Activated CD4-positive, CD25-positive, alpha-beta regulatory T cell treated with anti-CD3 and anti-CD28 coated beads, Interleukin-2, amount 50 U/mL, for 24 hours (primary cell): ENCODE results near the gene MAN1B1.

ENCODE experiments used
- ATAC-seq, 2 donors: fragments of 150-1000 bp; cut with Tn5 transposase; one replicate each; pipeline ENCODE4 v1.10.0; 2021; ENCODE audit warnings: mild to moderate bottlenecking in 1 of 2, moderate library complexity in 1 of 2

The MAN1B1 gene

DNA sequence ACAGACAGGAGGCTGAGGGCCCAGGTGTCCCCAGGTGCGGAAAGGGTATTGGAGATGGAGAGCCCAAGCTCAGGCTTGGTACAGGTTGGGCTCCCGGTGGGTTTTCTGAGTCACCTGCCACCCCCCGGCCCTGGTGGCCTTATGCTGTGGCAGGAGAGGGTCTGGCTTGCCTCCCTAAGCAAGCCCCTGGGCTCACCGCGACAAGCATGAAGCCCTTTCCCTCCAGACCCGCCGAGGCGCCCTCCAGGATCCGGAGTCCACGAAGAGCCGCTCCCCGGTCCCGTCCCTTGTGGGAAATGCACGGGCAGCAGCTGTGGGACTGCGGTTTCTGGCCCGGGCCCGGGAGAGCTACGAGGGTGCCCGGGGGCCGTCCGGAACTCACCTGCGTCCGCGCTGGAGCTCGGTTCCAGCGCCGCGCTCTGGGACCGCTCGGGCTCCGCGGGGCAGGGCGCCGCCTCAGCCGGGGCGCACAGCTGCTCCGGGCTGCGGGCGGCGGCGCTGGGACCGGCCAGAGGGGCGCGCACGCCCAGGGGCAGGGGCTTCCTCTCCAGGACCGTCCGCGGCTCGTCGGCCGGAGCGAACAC lies 17.2 kb upstream of the MAN1B1 start:
- ATAC-seq, result no peak

DNA sequence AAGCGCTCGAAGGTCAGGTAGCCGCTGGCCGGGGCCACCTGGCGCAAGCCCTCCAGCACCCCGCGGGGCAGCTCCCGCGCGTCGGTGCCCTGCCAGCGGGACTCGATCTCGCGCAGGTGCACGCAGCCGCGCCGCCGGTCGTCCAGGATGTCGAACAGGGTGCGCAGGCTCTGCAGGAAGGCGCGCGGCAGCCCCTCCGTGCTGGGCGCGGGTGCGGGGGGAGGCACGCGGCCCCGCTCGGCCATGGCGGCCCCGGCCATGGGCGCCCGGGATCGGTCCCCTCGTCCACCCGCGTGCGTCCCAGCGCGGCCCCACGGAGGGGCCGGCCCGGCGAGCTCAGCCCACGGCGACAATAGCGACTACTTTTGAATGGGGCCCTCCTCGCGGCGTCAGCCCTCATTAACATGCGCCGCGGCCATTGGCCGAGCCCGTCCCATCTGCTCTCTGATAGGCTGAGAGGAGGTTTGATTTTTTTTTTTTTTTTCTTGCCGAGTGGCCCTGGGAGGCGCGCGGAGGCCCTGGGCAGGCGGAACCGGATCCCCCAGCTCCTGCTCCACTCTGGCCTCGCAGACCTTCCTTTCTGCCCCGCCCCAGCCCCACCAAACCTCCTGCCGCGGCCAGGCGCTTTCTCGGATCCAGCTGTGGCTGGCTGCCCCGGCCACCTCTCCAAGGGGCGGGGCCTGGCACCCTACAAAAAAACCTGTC lies 16.4 kb upstream of the MAN1B1 start, which contains the start of gene SAPCD2:
TSS of gene SAPCD2 (minus strand) at position 357 of the 705 bp plus-strand sequence. CDS start at position 260, 97 bp downstream.
- peak; percentile 92 to 96 for ATAC-seq

DNA sequence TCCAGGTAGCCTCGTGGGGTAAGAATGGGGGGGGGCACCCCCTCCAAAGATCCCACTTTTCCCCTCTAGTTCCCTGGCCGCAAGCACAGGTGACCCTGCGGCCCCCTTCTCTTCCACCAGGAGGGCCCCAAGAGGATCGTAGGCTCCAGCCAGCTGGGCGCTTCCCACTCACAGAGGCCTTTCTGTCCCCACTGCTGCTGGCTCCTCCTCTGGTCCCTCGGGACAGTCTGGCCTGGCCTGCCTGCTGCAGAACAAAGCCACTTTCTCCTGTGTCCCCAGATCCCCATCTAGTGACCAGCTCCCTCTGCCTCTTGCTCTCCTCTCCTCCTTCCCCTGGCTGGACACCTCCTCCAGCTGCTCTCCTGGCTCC lies 15.9 kb upstream of the MAN1B1 start:
- no peak for ATAC-seq

DNA sequence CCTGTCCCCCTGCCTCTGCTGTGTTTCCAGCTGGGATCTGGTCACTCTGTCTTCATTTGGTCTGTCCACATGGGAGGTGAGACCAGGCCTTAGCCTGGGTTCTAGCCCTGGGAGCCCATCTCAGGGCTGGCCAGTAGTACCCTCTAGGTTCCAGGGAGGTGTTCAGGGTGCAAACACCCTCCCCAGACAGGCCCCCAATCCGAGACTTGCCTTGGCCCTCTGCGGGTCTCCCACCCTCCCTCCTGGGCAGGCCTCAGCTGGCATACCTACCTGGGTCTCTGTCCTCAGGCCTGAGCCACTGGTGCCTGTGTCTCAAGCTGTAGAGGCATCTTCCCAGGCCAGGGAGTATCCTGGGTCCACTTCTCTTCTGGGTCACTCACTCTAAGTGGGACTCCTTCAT lies 15.5 kb upstream of the MAN1B1 start:
- ATAC-seq, result no peak

DNA sequence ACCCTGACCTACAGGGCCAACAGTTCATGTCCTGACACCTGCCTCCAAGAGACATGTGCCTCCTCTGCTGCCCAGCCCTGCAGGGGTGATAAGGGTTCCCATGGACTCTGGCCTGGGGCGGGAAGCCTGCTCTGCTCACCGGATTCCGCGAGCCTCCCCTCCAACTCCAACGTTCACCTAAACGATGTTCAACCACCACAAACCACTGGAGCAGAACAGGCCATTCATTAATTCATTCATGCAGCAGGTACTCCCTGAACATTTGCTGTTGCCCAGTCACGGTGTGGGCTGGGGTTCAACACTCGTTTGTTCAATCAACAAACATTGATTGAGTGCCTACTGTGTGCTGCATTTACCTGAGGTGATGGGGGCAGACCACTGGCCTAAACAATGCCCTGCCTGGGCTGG lies 12.8 kb upstream of the MAN1B1 start:
- ATAC-seq, result no peak

DNA sequence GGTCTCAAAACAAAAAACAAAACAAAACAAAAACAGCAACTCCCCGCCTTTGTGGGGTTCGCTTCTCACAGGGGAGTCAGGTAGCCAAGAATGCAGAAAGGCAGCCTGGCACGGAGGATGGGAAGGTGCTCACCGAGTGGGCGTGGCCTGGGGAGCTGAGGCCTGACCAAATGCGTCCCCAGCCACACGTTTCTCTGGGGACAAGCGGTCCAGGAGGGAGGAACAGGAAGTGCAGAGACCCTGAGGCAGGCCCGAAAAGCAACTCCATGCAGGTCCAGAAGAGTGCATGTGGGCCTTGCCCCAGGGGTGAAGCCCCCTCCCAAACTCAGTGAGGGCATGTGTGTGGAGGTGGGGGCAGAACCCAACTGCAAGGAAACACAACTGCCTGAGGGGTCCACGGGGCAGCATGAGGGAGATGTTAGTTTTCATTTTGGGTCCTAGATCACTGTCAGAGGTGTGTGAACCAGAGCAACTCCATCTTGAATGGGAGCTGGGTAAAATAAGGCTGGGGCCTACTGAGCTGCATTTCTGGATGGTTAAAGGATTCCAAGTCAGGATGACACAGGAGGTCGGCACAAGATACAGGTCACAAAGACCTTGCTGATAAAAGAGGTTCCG lies 12.0 kb upstream of the MAN1B1 start:
- no peak for ATAC-seq

DNA sequence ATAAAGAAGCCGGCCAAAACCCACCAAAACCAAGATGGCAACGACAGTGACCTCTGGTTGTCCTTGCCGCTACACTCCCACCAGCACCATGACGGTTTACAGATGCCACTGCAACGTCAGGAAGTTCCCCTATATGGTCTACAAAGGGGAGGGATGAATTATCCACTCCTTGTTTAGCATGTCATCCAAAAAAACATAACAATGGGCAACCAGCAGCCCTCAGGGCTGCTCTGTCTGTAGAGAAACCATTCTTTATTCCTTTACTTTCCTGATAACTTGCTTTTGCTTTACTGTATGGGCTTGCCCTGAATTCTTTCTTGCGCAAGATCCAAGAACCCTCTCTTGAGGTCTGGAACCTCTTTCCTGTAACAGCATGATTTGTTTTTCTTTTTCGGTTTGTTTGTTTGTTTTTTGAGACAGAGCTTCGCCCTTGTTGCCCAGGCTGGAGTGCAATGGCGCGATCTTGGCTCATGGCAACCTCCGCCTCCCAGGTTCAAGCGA lies 11.5 kb upstream of the MAN1B1 start:
- no peak for ATAC-seq

DNA sequence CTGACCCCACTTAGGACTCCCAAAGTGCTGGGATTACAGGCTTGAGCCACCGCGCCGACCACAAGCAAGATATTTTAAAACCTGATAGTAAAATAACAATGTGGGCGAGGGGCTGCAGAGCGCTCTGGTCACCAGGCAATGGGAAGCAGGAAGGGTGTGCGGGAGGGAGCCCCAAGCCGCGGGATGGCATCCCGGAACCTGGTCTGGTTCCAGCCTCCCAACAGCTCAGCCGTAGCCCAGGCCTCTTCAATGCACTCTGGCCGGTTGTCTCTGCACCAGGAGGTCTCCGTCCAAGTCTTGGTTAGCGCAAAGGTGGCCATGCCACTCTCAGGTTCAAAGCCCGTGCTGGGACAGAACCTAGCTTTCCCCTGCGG lies 10.2 kb upstream of the MAN1B1 start:
- ATAC-seq, result no peak

DNA sequence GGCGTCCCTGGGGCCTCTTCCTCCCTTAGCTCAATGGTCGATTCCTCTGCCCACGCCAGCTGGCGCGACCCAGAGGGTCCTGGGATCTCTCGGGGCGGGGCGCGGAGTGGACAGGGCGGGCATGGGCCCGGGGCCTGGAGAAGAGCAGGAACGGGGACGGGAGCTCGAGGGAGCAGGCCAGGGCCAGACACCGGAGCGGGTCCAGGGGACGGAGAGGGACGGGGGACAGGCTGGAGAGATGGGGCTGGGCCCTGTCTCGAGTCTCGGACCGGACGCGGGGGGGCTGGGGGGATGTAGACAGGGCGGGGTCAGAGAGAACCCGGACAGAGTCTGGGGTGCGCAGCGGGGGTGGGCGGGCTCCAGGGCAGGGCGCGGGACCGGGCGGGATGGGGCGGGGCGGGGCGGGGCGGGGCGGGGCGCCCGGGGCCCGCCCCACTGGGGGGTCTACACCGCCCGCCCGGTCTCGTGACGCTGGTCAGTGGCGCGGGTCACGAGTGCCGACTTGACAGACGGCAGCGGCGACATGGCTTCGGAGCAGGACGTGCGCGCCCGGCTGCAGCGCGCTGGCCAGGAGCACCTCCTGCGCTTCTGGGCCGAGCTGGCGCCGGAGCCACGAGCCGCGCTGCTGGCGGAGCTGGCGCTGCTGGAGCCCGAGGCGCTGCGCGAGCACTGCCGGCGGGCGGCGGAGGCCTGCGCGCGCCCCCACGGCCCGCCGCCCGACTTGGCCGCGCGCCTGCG lies 9.6 kb upstream of the MAN1B1 start, which contains the start of gene UAP1L1:
TSS of gene UAP1L1 (plus strand) at position 508 of the 738 bp plus-strand sequence. CDS start at position 524, 16 bp downstream.
- peak; percentile 69 to 76 for ATAC-seq

DNA sequence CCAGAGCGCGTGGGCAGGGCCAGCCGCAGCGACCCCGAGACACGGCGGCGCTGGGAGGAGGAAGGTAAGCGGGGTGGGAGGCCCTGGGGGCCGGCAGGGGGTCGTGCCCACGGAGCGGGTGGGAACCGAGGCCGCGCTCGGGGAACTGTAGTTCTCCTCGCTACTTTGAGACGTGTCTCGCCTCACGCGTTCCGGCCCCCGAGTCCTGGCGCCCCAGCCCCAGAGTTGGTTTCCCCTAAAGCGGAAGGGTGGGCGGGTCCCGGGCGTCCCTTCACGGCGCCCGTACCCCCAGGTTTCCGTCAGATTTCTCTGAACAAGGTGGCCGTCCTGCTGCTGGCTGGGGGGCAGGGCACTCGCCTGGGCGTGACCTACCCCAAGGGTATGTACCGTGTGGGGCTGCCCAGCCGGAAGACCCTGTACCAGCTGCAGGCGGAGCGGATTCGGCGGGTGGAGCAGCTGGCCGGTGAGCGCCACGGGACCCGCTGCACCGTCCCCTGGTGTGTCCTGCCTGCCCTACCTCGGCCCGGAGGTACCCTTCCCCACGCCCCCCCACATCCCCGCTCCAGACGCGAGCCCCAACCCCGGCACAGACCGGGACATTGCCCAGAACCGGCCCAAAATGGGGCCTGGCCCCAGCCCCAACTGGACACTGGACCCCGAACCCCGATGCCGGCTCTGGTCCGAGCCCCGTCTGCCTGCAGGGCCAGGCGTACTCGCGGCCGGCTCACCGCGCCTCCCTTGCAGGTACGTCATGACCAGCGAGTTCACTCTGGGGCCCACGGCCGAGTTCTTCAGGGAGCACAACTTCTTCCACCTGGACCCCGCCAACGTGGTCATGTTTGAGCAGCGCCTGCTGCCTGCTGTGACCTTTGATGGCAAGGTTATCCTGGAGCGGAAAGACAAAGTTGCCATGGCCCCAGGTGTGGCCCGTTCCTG lies 8.8 kb upstream of the MAN1B1 start:
- peak; percentile 14 to 33 for ATAC-seq

DNA sequence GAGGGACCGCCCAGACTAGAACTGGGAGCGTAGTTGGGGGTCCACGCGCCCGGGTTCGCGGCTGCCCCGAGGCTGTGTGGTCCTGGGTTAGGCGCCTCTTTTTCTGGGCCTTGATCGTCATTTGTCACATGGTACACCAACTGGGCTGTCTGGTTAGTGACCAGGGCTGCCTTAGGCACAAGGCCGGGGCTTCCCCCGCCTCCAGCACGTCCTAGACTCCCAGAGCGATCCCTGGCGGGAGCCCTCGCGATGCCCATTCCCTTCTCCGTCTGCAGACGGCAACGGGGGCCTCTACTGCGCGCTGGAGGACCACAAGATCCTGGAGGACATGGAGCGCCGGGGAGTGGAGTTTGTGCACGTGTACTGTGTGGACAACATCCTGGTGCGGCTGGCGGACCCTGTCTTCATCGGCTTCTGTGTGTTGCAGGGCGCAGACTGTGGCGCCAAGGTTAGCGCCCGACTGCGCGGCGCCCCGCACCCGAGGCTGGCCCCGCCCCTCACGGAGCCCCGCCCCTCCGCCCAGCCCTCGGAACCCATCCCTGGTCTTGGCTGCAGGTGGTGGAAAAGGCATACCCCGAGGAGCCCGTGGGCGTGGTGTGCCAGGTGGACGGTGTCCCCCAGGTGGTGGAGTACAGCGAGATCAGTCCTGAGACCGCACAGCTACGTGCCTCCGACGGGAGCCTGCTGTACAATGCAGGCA lies 7.9 kb upstream of the MAN1B1 start:
- no peak for ATAC-seq

DNA sequence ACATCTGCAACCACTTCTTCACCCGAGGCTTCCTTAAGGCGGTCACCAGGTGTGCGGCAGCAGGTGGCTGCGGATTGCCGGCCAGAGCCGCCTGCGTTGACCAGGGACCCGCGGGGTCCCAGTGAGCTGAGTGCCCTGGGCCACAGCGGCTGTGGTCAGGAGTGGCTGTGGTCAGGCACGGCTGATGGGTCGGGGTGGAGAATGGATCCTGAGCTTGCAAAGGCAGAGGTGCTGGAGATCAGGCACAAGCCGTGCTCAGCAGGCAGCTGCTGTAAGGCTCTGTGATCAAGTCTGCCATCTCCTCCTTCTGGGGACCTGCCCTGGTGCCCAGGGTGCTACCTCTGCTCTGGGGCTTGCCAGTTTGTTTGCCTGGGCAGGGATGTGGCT lies 7.4 kb upstream of the MAN1B1 start:
- no peak for ATAC-seq

DNA sequence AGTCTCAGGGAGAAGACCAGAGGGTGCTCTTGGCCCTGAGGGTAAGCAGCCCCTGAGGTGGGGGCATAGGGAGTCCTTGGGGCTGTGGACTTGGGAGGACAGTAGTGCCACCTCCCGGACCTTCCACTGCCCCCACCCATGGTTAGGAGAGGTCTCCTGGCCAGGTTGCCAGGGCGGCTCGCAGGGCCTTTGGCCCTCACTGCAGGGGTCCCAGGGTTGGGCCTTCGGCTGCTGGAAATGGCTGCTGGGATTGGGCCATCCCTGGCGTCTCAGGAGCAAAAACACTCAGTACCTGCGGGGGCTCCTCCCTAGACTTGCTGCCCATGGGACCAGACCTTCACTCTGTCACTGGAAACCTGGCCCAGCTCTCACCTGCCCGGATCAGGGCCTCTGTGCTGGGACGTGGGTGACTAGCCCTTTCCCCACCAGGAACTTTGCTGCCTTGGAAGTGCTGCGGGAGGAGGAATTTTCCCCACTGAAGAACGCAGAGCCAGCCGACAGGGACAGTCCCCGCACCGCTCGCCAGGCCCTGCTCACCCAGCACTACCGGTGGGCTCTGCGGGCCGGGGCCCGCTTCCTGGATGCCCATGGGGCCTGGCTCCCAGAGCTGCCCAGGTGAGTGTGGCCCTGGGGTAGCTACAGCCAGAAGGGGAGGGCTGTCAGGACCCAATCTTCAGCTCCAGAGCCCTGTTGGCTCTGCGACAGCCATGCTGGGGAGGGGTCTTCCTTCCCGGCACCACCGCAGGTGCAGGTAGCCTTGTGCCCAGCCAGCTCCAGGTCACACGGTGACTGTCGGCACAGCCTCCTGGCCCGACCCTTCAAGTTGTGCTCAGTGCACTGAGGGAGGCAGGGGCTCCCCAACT lies 6.3 kb upstream of the MAN1B1 start:
- ATAC-seq, result no peak

DNA sequence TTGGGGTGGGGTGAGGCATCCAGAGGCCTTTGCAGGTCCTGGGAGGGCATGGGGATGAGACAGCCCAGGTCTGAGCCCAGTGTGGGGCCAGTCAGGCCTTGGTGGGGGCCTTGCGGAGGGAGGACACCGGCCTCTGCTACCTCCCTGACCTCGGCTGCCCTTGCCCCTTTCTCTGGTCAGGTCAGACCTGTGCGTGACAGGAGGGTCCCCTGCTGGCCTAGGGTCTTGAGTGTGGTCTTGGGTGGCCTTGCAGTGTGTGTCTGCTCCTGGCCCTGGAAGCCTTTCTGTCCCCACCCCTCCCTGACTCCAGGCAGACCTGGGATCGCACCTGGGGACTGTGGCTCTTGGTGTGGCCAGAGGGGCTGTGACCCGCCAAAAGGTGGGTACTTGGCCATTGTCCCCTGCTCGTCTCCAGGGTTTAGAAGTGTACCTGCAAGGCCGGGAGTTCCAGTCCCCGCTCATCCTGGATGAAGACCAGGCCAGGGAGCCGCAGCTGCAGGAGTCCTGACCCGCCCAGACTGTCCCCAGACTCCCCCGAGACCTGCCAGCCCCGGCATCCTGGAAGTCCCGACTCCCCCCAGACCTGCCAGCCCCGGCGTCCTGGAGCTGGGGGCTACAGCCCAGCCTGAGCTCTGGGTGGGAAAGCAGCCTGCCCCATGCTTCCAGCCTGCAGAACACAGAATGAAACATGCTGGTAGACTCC lies 4.4 kb upstream of the MAN1B1 start:
- no peak for ATAC-seq

DNA sequence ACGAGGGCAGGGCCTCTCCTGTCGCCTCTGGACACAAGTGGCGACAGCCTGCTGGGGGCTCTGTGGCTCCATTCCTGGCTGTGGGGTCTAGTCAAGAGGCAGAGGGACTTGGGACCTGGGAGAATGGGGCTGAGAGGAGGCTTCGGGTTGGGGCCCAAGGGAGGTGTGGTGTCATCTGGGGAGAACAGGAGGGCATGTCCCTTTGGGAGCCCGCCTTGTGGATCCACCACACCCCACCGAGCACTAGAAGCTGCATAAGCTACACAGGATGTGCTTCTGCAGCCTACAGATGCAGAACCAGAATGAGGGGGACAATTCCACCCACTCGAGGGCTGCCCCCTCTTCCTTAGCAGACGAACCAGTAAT lies 3.9 kb upstream of the MAN1B1 start:
- ATAC-seq, result no peak

DNA sequence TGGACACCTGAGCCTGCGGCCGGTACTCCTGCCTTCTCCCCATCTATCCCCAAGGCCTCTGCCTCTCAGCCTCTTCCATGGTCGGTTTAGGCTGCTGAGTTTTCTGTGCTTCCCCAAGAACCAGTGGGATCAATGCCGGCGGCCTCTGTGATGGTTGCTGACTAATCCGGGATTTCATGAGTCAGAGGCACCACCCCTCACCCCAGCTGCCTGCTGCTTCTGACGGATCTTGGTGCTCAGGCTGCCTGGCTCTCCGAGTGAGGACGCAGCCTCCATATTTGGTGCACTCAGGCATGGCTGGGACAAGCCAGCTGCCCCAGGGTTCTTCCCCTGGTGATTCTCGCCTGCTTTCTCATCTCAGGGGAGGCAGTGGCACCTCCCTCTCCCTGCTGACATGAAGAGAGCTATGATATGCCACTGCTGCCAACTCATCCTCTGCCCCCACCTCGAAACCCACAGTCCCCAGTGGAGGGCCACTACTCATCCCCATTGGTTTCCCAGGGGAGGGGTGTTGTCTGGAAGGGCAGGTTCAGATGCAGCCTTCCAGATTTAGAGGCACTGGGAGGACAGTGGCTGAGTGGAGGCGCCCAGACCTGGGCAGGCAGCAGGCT lies 3.3 kb upstream of the MAN1B1 start:
- ATAC-seq, result no peak

DNA sequence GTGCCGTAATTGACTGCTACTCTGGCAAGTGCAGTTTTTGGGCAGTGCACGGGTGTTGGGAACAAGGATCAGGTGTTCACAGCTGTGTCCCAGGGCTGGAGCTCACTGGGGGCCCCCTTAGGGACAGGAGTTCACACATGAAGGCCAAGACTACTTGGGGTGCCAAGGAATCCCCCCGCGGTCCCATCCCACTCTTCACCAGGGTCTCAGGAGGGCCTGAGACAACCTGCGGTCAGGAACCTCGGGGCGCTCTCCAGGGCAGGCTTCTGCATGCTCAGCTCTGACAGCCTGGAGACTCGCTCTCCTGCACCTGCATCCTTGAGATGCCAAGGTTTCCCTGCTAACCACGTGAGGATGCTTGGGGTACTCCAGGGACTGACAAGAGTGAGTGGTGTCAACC lies 2.3 kb upstream of the MAN1B1 start:
- ATAC-seq, result no peak

DNA sequence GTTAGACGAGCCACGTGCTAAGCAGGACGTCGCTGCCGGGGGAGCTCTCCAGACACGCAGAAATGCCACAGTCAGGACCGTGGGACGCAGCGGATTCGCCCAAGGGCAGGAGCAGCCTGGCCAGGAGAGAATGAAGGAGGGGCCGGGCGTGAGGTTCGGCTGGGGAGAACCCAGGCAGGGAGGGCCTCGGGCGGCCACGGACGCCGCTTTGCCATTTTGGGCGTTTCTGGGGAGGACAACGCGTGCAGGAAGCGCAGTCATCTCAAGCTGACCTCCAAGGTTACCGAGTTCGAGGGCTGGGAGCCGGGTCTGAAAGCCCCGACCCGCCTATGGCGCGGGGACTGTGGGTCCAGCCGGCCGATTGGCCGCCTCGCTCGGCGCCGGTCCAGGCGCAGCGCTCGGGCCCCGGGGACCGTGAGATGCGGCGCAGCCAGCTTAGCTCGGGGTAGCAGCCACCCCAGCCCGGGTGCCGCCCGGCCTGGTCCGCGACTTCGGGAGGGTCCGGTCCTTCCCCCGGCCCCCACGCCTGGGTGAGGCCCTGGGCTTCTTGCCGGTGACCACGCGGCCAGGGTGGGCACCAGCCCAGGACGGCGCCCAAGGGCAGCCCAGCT lies 760 bp upstream of the MAN1B1 start:
- ATAC-seq, result peak; percentile 0 to 1

DNA sequence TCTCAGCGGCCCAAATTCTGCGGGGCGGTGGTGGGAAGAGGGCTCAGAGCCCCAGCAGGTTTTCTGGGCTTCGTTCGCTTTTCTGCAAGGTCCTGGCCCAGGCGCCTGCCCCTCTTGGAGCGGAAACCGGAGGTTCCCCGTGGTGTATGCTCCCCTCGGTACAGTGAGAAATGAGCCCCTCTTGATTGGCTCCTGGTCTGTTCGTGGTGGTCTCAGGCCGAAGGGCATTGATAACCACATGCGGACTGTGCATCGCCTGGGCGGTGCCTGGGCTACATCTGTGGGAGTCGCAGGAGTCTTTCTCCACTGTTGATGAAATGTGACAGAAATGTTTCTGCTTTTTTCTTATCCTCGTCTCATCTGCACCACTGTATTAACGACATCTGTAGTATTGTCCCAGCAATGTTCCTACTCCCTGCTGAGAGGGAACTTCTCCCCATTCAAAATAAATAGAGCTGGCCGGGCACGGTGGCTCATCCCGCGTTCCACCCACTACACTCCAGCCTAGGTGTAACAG lies 682 bp downstream of the MAN1B1 start:
- no peak for ATAC-seq
